Endometrial microvascular endothelial cells (primary cell): ENCODE results near the gene HADHB. TPM values are rescaled to one million over a fixed set of nuclear protein-coding genes. Genes with fewer than 3 reads are reported as not detected.

Experiments used
- in situ Hi-C: cut with HindIII; loops from 2 replicates; pipeline ENCODE4 v1.10.0; 2017; ENCODE audit warnings: low sequenced_read_pairs, low pct_unique_long_range_greater_than_20kb; ENCODE audit errors: inconsistent ontology term
- total RNA-seq: library from RNA; depleted of rRNA; stranded (reverse); fragments of >200 nt; gene quantifications from one replicate; pipeline ENCODE4 v1.2.3, GENCODE V29; 2015; ENCODE audit errors: inconsistent ontology term

HADHB gene
- 114 TPM for total RNA-seq

DNA sequence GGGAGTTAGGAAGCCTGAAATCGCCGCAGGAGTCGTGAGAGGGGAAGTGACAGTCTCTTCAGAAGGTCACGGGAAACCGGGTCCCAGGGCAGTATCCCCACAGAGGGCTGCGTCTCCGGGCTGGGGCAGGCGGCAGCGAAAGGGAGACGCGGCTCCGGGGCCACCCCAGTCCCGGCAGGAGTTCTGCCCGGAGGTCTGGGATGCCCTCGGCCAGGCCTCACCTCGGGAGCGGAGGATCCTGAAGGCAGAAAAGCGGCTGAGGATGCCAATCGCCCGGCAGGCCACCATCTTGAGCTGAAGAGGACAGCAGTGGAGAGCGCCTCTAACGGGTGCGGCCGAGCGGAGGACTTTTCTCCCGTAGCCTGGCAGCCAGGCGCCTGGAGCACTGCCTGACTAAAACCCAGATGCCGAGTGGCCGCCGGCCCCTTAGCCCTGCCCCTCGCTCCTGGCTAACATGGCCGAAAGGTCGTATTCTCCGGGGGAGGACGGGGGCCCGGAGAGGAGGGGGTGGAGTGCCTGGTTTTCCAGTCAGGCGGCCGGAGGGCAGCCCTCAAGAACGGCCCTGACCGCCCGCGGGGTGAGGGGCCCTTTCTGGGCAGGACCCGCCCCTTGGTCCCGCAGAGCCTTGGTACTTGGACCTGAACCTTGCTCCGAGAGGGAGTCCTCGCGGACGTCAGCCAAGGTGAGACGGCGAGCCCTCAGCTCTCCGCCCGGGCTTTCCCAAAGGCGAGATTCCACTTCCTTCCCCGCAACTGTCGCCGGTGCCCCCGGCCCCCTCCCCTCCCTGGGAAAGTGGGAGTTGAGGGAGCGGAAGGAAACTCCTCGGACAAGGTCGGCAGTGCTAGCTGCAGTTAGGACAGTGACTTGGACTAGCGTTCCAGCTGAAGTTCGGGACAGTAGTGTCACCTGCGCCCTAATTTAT is at the start of gene HADHB, which contains the start of gene HADHA:
HADHB (plus strand) TSS at position 631 of the 922 bp plus-strand sequence. CDS start 9,316 bp downstream, outside the sequence.
HADHA (minus strand) TSS at position 324 of the 922 bp plus-strand sequence; CDS start at position 288, 36 bp downstream.
- in situ Hi-C loops = no loop called here

DNA sequence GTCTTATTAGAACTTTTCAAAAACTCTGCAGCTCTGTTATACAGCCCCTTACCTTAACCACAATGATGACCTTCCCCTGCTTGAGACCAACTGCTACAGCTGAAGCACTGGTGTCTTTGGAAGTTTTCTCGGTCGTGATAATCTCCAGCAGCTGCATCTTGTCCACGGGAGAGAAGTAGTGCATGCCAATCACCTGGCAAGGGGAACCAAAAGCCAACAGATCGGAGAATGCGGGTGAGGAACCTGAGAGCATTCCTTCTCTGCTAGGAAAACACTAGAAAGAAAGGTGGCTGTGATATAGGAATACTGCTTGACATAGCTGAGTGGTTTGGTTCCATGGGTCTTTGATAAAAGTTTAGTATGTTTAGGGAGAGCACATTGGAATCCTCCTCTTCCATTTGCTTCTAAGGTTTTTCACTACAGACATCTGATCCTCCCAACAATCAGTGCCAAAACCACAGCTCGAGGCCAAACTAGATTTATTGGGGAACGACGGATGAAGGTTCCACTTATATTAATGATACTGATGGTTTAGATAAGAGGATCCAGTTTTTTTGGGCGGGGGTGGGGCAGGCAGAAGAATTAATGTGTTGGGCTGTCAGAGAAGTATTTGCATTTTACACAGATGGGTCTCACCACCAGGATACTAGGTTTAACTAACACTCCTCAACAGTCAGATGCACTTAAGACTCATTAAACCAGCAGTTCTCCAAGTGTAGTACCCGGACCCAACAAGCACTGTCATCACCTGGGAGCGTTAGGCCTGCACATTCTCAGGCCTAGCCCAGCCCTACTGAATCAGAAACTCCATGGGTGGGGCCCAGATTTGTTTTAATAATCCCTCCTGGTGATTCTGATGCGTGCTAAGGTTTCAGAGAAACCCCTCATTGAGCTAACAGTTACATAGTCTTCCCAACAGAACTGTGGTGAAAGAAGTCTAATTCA is 49.4 kb upstream of the HADHB start:
- in situ Hi-C loops = no loop called here

DNA sequence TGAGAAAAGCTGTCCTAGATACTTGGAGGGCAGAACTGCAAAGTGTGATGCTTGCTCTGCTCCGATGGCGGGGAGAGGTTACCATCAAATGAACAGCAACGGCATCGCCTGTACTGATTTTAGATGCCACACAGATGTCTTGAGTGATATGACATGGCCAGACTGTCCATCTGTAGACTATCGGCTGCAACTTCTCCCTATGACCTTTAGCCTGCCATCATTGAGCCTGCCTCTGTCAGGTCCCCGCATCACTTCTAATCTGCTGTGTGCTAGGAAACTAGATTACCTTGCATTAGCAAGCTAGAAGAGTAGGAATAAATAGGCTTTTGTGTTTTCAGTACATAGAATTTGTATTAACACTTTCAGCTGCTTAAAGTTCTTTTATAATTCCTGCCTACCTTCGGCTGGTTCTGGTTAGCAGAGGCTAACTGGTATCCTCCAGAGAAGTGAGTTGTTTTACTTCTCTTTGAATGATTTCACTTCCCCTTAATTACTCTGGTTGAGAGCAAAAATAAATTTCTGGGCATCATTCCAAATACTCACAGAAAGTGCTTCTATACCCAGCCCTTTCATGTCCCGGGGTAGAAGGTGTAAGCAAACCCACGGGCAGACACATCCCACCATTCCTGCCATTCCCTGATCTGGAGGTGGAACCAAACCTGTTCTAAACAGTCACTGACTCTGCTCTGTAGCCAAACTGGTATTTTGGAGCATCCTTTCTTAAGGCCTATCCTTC is 47.9 kb upstream of the HADHB start:
- in situ Hi-C loops = no loop called here

DNA sequence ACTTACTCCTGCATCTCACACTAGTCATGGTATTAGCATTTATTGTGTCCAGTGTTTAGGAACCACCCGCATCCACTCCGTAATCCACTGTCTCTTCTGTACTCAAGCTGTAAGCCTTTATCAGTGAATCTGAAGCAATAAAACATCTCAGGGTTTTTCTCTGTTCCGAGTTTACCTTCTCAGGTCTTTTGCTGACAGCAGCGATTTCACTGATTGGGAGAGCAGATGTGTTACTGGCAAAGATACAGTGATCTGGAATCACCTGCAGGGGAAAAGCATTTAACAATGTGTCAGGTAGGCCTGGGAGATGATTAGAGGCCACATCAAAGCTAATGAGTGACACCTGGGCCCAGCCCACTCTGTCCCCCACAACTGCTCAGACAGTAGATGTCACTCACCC is 47.2 kb upstream of the HADHB start:
- in situ Hi-C loops = no loop called here

DNA sequence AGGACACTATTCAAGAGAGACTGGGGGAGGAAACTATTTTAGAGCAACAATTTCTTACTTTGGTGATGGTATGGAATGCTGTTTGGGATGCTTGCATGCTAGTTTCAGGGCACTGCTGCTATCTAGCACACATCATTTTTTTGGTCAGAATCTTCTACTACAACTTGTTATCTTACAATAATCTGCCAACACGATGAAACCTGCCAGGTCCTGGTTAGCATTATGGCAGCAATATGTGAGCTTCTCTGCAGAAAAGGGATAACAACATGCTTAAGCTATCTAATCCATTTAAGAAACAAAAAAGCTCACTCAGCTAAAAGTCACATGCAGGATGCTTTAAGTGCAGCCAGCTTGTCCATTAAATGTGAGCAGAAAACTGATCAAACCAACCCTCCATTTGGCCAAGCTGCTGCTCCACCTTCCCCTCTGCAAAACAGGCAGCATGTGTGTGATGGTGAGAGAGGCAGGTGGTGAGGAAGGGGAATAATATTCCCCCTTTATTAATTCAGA is 41.7 kb upstream of the HADHB start:
- in situ Hi-C loops = no loop called here

DNA sequence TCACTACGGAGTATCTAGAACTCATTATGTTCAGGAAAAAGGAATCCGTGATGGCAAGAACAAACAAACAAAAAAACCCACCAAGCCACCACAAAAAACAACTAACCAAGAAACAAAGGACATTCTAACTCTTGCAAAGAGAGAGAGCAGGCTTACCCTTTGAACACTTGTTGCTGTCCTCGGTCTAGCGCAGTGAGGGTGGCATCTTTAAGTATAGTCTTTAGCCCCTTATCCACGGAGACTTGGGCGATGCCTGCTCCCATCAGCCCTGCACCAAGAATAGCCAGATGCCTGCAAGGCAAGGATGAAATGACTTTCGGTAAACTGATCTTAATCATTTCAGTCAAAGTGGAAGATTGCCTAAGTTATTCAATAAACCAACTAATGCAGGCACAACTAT is 40.8 kb upstream of the HADHB start:
- in situ Hi-C loops = no loop called here

DNA sequence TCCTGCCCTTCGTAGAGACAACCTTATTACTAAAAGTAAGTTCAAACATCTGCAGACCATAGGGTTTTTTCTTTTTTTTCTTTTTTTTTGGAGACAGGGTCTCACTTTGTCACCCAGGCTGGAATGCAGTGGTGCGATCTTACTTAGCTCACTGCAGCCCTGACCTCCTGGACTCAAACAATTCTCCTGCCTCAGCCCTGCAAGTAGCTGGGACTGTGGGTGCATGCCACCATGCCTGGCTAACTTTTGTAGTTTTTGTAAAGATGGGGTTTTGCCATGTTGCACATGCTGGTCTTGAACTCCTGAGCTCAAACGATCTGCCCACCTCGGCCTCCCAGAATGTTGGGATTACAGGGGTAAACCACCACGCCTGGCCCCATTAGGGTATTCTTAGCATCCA is 32.7 kb upstream of the HADHB start:
- in situ Hi-C loops = no loop called here

DNA sequence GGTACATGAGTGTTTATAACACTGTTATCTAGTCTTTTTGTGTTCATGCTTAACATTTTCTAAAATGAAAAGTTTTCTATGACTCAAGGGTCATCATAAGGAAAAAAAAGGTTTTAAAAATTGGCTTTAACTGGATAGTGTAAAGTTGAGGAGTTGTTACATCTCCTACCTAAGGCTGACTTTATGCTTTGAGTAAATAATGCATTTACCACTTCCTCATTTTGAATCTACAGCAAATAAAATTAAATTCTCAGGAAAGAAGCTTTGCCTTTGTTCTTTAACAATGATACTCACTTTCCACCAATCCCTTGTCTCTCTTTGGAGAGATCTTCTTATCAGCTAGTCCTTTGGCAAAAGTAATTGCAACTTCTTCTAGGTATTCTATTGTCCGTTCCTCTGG is 30.0 kb upstream of the HADHB start:
- in situ Hi-C loops = no loop called here

DNA sequence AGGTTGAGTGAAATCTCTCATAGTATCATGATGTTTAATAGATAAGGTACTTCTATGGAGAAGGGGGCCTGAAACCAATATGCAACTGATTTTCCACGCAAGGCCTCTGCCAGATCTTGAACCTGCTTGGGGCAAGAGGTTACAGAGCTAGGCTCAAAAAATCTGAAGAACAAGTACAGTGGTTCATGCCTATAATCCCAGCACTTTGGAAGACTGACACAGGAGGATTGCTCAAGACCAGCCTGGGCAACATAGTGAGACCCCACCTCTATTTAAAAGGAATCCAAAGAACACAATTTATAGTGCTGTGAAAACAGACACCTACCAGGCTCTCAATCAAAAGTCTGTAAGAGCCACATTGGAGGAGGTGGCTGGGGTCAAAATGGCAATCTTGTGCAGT is 28.9 kb upstream of the HADHB start:
- in situ Hi-C loops = no loop called here

DNA sequence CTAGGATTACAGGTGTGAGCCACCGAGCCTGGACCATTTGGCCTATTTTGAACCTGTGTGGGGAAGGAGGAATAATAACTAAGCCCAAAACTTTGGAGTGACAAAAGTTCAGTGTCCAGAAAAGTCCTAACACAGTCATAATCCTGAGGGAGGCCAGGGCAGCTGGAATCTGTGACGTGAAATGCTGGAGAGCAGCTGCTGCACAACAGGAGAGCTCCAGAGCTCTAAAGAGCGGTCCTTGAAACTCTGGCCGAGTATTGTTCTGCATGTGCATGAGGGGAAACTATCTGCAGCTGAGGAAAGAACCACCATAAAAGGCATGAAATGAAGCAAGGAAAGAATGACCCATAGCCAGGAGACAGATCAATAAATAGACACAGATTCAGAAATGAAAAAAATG is 28.2 kb upstream of the HADHB start:
- in situ Hi-C loops = no loop called here

DNA sequence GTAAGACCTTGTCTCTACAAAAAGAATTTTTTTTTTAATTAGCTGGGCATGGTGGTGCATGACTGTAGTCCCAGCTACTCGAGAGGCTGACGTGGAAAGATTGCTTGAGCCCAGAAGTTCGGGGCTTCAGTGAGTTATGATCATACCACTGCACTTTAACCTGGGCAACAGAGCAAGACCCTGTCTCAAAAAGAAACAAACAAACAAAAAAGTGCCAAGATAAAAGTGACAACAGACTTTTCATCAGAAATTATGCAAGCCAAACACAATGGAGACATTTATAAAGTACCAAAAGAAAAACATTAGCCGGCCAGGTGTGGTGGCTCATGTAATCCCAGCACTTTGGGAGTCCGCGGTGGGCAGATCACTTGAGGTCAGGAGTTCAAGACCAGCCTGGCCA is 27.0 kb upstream of the HADHB start:
- in situ Hi-C loops = no loop called here

DNA sequence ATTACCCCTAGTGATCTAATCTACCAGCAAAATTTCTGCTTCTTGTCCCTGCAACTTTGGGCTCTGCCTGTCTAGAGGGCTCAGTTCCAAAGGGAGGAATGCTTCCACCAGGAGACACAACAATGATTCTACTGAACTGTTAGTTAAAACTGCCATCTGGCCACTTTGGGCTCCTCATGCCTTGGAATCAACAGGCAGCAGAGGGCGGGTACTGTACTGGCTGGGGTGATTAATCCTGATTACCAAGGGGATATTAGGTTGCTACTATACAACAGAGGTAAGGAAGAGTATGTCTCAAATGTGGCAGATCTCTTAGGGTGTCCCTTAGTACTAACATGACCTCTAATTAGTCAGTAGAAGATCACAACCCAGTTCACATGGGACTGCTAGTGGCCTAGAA is 21.7 kb upstream of the HADHB start:
- in situ Hi-C loops = no loop called here

DNA sequence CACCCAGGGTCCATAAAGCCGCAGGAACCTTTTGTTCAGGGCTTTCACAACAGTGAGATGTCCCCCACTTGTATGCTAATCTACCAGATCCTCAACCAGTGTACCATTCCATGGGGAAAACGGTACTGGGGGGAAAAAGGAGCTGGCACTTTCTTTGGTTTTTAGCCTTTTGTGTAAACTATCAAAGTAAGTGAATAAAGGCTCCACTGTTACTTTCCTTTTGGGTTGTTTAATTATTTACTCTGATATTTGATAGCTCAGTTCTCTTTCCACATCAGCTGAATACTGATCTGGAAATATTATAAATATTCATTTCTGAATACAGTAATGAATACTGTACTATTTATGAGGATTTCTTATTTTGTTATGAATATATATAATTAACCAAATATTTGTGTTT is 20.6 kb upstream of the HADHB start:
- in situ Hi-C loops = no loop called here

DNA sequence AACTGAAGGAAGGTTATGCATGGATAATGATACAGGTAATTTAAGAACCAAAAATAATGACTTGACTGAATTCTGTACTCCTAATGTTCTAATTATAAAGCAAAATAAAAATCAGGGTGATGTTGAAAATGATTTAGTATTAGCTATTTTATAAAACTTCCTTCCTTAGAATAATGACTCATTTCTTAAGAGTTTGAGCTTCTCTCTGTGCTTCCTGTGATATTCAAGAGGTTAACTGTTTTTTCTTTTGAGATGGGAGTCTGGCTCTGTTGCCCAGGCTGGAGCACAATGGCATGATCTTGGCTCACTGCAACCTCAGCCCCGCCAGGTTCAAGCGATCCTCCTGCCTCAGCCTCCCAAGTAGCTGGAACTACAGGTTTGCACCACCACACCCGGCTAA is 15.1 kb upstream of the HADHB start:
- in situ Hi-C loops = no loop called here

DNA sequence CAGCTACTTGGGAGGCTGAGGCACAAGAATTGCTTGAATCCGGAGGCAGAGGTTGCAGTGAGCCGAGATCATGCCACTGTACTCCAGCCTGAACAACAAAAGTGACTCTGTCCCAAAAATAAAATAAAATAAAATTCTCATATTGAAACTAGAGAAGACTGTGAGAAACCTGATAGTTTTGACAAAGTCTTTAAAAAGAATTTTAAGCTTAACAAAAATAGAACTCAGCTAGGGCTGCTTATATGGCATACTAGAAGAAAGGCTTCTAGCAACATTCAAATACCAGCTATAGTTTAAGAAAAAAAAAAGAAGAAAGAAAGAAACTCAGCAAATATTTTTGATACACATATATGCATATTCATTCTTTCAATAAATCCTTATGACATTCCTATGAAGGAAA is 13.9 kb upstream of the HADHB start:
- in situ Hi-C loops = no loop called here

DNA sequence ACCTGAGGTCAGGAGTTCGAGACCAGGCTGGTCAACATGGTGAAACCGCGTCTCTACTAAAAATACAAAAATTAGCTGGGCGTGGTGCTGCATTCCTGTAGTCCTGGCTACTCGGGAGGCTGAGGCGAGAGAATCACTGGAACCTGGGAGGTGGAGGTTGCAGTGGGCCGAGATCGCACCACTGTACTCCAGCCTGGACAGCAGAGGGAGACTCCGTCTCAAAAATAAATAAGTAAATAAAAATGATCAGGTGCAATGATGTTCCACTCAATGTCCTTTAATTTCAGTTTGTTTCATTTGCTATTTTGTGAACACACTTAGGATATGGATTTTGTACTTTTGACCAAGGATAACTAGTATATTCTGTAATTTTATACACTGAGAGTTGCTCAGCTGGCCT is 9.7 kb upstream of the HADHB start:
- in situ Hi-C loops = no loop called here

DNA sequence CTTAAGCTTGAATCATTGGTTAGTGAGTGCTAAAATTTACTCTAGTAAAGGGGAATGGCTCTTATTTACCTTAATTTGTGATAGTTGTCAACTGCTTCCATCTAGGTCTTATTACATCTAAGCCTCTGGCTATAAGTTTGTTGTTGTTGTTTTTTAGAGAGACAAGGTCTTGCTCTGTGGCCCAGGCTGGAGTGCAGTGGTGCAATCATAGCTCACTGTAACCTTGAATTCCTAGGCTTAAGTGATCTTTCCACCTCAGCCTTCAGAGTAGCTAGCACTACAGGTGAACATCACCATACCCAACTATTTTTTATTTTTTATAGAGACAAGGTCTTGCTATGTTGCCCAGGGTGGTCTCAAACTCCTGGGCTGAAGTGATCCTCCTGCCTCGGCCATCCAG is 6.9 kb upstream of the HADHB start:
- in situ Hi-C loops = no loop called here

DNA sequence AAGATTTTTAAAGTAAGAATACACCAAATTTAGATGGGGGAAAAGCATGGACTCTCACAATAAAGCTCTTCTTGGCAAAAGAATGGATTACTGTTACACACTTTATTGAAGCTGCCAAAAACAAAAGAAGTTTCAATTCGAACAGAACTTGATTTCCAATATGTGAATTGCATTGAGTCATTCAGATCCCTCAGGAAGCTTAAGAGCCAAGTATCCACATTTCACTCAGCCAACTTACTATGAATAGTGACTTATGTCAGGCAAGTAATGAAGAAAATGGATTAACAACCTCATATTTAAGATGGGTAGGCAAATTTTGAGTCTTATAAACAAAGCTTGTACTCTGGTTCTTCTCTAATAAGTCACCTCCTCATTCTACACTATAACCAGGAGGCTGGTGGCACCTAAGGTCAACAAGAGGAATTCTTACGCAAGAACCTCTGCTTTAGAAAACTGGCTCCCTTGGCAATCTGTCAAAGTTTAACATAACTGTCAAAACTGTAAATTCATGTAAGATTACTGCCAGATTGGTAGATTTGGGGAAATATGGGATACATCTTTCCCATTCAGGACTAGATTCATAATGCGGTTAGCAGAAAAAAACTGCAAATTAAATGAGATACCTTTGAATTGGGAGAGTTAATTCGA is 6.3 kb upstream of the HADHB start:
- in situ Hi-C loops = no loop called here
